H1 (cell line): ENCODE data around the gene SAFB. TPM values are rescaled to one million over a fixed set of nuclear protein-coding genes. Genes with fewer than 3 reads are reported as not detected.

Experiments
- CTCF ChIA-PET: fragments of 300-600 bp; sonication (Branson Sonifier 250); formaldehyde crosslinking; loops from one replicate; lab custom pipeline; 2021; ENCODE audit not compliant: partially characterized antibody; lab: Charles Lee
- POLR2A ChIA-PET: fragments of 300-600 bp; sonication (Branson Sonifier 250); formaldehyde crosslinking; loops from one replicate; lab custom pipeline; 2021; ENCODE audit warnings: inconsistent platforms; ENCODE audit not compliant: partially characterized antibody; lab: Charles Lee
- DNase-seq, 2 experiments: peaks; one replicate each; pipeline versions ENCODE4 v3.0.0 to v3.0.0-alpha.2; 2010 to 2022; ENCODE audit warnings: low spot score in 2 of 2, low read depth in 1 of 2, mixed read lengths in 1 of 2
- FAIRE-seq: peaks from 2 replicates; lab custom pipeline; 2011; peaks lifted over from hg19 to GRCh38; lab: Jason Lieb, UNC
- H2AFZ ChIP-seq: 2 replicates; pipeline ENCODE4 v1.8.1; 2012; ENCODE audit warnings: low read length, inconsistent platforms
- H2AK5ac ChIP-seq: 2 replicates; pipeline ENCODE4 v1.6.1; 2013; ENCODE audit warnings: low read depth, low read length
- H2BK120ac ChIP-seq: replicated peaks from 2 replicates; pipeline ENCODE3; 2013; ENCODE audit warnings: low read depth, low read length, inconsistent platforms
- H2BK12ac ChIP-seq: 2 replicates; pipeline ENCODE4 v1.6.1; 2013; ENCODE audit warnings: low read depth, low read length
- H2BK15ac ChIP-seq: 2 replicates; pipeline ENCODE4 v1.6.1; 2013; ENCODE audit warnings: low read length
- H2BK20ac ChIP-seq: 2 replicates; pipeline ENCODE4 v1.6.1; 2013; ENCODE audit warnings: low read length
- H2BK5ac ChIP-seq: 2 replicates; pipeline ENCODE4 v1.6.1; 2013; ENCODE audit warnings: low read depth, low read length
- H3K14ac ChIP-seq: 2 replicates; pipeline ENCODE4 v1.6.1; 2013; ENCODE audit warnings: inconsistent platforms; ENCODE audit not compliant: insufficient read length
- H3K18ac ChIP-seq: 2 replicates; pipeline ENCODE4 v1.6.1; 2013; ENCODE audit warnings: low read length; ENCODE audit errors: extremely low read depth
- H3K23ac ChIP-seq: 2 replicates; pipeline ENCODE4 v1.6.1; 2013; ENCODE audit warnings: inconsistent platforms; ENCODE audit not compliant: insufficient read length
- H3K23me2 ChIP-seq: 2 replicates; pipeline ENCODE4 v1.6.1; 2013; ENCODE audit warnings: low read depth, low read length
- H3K27ac ChIP-seq: 2 replicates; pipeline ENCODE4 v1.6.1; 2011; ENCODE audit warnings: low read depth, low read length, inconsistent platforms
- H3K27me3 ChIP-seq, 4 experiments: replicated peaks in 1 of 4; 1 replicate in 1 of 4; 2 replicates in 3 of 4; pipeline versions ENCODE4 v1.6.1 to v1.8.1; 2011 to 2013; ENCODE audit warnings: low read length in 3 of 4, mild to moderate bottlenecking in 3 of 4, inconsistent platforms in 2 of 4, mixed read lengths in 2 of 4, moderate library complexity in 1 of 4; ENCODE audit not compliant: control insufficient read depth in 3 of 4, insufficient read depth in 3 of 4; ENCODE audit errors: extremely low read depth in 1 of 4
- H3K36me3 ChIP-seq, 4 experiments: 2 replicates each; pipeline versions ENCODE4 v1.6.1 to v1.8.1; 2011 to 2013; ENCODE audit warnings: mild to moderate bottlenecking in 4 of 4, low read length in 3 of 4, moderate library complexity in 2 of 4, control low read depth in 1 of 4, inconsistent platforms in 1 of 4; ENCODE audit not compliant: insufficient read depth in 4 of 4, control insufficient read depth in 2 of 4
- H3K4ac ChIP-seq: replicated peaks from 2 replicates; pipeline ENCODE3; 2013; ENCODE audit warnings: low read length, low read depth, mixed read lengths, inconsistent platforms; ENCODE audit not compliant: insufficient read length
- H3K4me1 ChIP-seq, 4 experiments: replicated peaks in 1 of 4; 1 replicate in 1 of 4; 2 replicates in 3 of 4; pipeline versions ENCODE4 v1.6.1 to v1.8.1; 2011 to 2013; ENCODE audit warnings: low read length in 3 of 4, inconsistent platforms in 2 of 4, mixed read lengths in 1 of 4; ENCODE audit not compliant: insufficient read depth in 4 of 4, control insufficient read depth in 3 of 4
- H3K4me2 ChIP-seq, 2 experiments: 2 replicates each; pipeline versions ENCODE4 v1.6.1 to v1.8.1; 2011 to 2013; ENCODE audit warnings: low read depth in 2 of 2, low read length in 2 of 2, control low read depth in 1 of 2, inconsistent platforms in 1 of 2, mild to moderate bottlenecking in 1 of 2; ENCODE audit not compliant: insufficient read depth in 1 of 2
- H3K4me3 ChIP-seq, 4 experiments: fragments of 200-600, 300-600 bp in 1 of 4; sonication (generic), shearing (Covaris generic), sonication (Bioruptor Twin) in 1 of 4; 2 replicates each; pipeline versions ENCODE4 v1.5.1 to v1.8.1; 2011 to 2016; ENCODE audit warnings: low read length in 4 of 4, low read depth in 3 of 4, control low read depth in 2 of 4, inconsistent platforms in 2 of 4, mild to moderate bottlenecking in 2 of 4, mixed read lengths in 1 of 4, moderate library complexity in 1 of 4; ENCODE audit not compliant: insufficient read depth in 2 of 4; ENCODE audit errors: extremely low read depth in 1 of 4
- H3K56ac ChIP-seq: replicated peaks from 2 replicates; pipeline ENCODE3; 2013; ENCODE audit warnings: low read depth, mild to moderate bottlenecking, mixed read lengths, low read length, inconsistent platforms; ENCODE audit not compliant: insufficient read length
- H3K79me1 ChIP-seq: 2 replicates; pipeline ENCODE4 v1.6.1; 2013; ENCODE audit warnings: low read depth, low read length, control low read depth
- H3K79me2 ChIP-seq, 2 experiments: 2 replicates each; pipeline versions ENCODE4 v1.6.1 to v1.8.1; 2012 to 2013; ENCODE audit warnings: low read length in 2 of 2, mild to moderate bottlenecking in 2 of 2, inconsistent platforms in 1 of 2; ENCODE audit not compliant: insufficient read depth in 2 of 2, control insufficient read depth in 1 of 2
- H3K9ac ChIP-seq, 4 experiments: replicated peaks in 1 of 4; 1 replicate in 1 of 4; 2 replicates in 3 of 4; pipeline versions ENCODE4 v1.6.1 to v1.8.1; 2011 to 2013; ENCODE audit warnings: low read depth in 3 of 4, low read length in 3 of 4, control low read depth in 2 of 4, mild to moderate bottlenecking in 2 of 4, moderate library complexity in 2 of 4, inconsistent platforms in 1 of 4; ENCODE audit errors: extremely low read depth in 1 of 4
- H3K9me3 ChIP-seq, 2 experiments: 2 replicates each; pipeline versions ENCODE4 v1.6.1 to v1.8.1; 2012 to 2013; ENCODE audit warnings: mild to moderate bottlenecking in 2 of 2, moderate library complexity in 2 of 2, control low read depth in 1 of 2, inconsistent platforms in 1 of 2, low read depth in 1 of 2, low read length in 1 of 2, mixed read lengths in 1 of 2; ENCODE audit not compliant: insufficient read depth in 2 of 2
- H4K20me1 ChIP-seq, 2 experiments: replicated peaks in 1 of 2; 2 replicates each; pipeline versions ENCODE3 to v1.8.1; 2011 to 2013; ENCODE audit warnings: inconsistent platforms in 2 of 2, low read length in 2 of 2, mild to moderate bottlenecking in 1 of 2; ENCODE audit not compliant: insufficient read depth in 2 of 2, control insufficient read depth in 1 of 2
- H4K5ac ChIP-seq: 2 replicates; pipeline ENCODE4 v1.6.1; 2013; ENCODE audit warnings: low read length, low read depth, mixed read lengths, inconsistent platforms; ENCODE audit not compliant: insufficient read length
- H4K8ac ChIP-seq: 2 replicates; pipeline ENCODE4 v1.8.0; 2013; ENCODE audit warnings: mild to moderate bottlenecking, moderate library complexity, low read length, inconsistent platforms; ENCODE audit not compliant: insufficient read depth; ENCODE audit errors: extremely low read depth
- H4K91ac ChIP-seq: replicated peaks from 2 replicates; pipeline ENCODE3; 2013; ENCODE audit warnings: low read length, mixed read lengths, inconsistent platforms; ENCODE audit not compliant: insufficient read length
- EGR1 ChIP-seq: IDR thresholded peaks from 2 replicates; pipeline ENCODE4 v1.6.1; 2011; ENCODE audit warnings: low read depth, low read length, borderline replicate concordance
- JUN ChIP-seq: IDR thresholded peaks from 2 replicates; pipeline ENCODE4 v1.6.1; 2011; ENCODE audit warnings: low read depth, mild to moderate bottlenecking, improper control_type of control experiment, low read length
- KDM1A ChIP-seq: fragments of 200-600, 300-600 bp; sonication (generic); IDR thresholded peaks from 2 replicates; pipeline ENCODE4 v1.7.1; 2016; ENCODE audit warnings: mild to moderate bottlenecking, low read length, borderline replicate concordance
- MAX ChIP-seq: IDR thresholded peaks from 2 replicates; pipeline ENCODE4 v1.6.1; 2012; ENCODE audit warnings: inconsistent platforms
- POU5F1 ChIP-seq: IDR thresholded peaks from 2 replicates; pipeline ENCODE4 v1.6.1; 2011; ENCODE audit warnings: low read depth, mild to moderate bottlenecking, low read length, moderate library complexity
- SAP30 ChIP-seq: fragments of 300-600 bp; sonication (generic); IDR thresholded peaks from 2 replicates; pipeline ENCODE4 v1.7.1; 2012; ENCODE audit warnings: low read length, moderate library complexity, mild to moderate bottlenecking, inconsistent platforms; ENCODE audit not compliant: insufficient read depth, insufficient replicate concordance
- SIN3A ChIP-seq, 2 experiments: IDR thresholded peaks in 1 of 2; conservative IDR thresholded peaks in 1 of 2; 2 replicates each; pipeline ENCODE4 v1.6.1; 2011 to 2012; ENCODE audit warnings: low read length in 2 of 2, improper control_type of control experiment in 1 of 2, low read depth in 1 of 2, mild to moderate bottlenecking in 1 of 2
- SP4 ChIP-seq: IDR thresholded peaks from 2 replicates; pipeline ENCODE4 v1.6.1; 2012; ENCODE audit warnings: low read length, inconsistent platforms
- TAF1 ChIP-seq: IDR thresholded peaks from 2 replicates; pipeline ENCODE4 v1.6.1; 2011; ENCODE audit warnings: mild to moderate bottlenecking, low read depth, low read length
- TBP ChIP-seq: IDR thresholded peaks from 2 replicates; pipeline ENCODE4 v1.6.1; 2011; ENCODE audit warnings: low read depth, low read length, improper control_type of control experiment
- WGBS, 2 experiments: shearing (Covaris generic) in 1 of 2; methylation state at CpG; one replicate each; pipeline versions ENCODE4 v1.1.6 to v1.1.7; 2013 to 2015; ENCODE audit warnings: low lambda C conversion rate in 2 of 2, mixed read lengths in 2 of 2, inconsistent platforms in 1 of 2, low coverage in 1 of 2, missing lambda C conversion rate in 1 of 2; ENCODE audit not compliant: insufficient replicate concordance in 2 of 2, insufficient coverage in 1 of 2, insufficient read length in 1 of 2; ENCODE audit errors: extremely low coverage in 1 of 2, missing lambda C conversion rate in 1 of 2; 5-methylcytosine and 5-hydroxymethylcytosine counted together
- polyA plus RNA-seq, 7 experiments: library from polyadenylated mRNA; depleted of rRNA in 3 of 7; stranded (reverse) in 5 of 7; unstranded in 2 of 7; fragments of >200 nt in 5 of 7; fragments of 200-250 nt in 2 of 7; gene quantifications; 1 replicate in 5 of 7; 2 replicates in 1 of 7; 4 replicates in 1 of 7; pipeline versions ENCODE4 v1.2.1 to v1.2.3, GENCODE V29; 2011 to 2013; ENCODE audit warnings: missing spikeins in 2 of 7, mixed read lengths in 2 of 7
- total RNA-seq: library from RNA; stranded (reverse); fragmentation: NEBNext Ultra II Directional; extraction: Animal tissue kit (Norgen Biotek cat#: 25700); gene quantifications from 2 replicates; pipeline ENCODE4 v1.2.1, GENCODE V29; 2021

The SAFB gene
- total and polyA plus RNA-seq, 2 of the 8 experiments (the other 6 are each of a cell fraction or from before 2014, with no cell fraction given), result 27.0 to 110 TPM

- peak within 1 kb of the TSS; percentile 82 for H3K4ac ChIP-seq
- H4K8ac ChIP-seq, result peak within 1 kb of the TSS; percentile 98; the same call in 1 of the 2 replicates
- peak within 1 kb of the TSS; percentile 60 for H4K5ac ChIP-seq
- H3K14ac ChIP-seq, result no peak within 1 kb of the TSS
- H3K36me3 ChIP-seq, result peaks cover 28 to 45% (median 41%) of the 10 kb centered on the region in 4 experiments
- H3K4me1 ChIP-seq, result peaks cover 0 to 4% (median 1%) of the 10 kb centered on the region in 4 experiments; a peak in 3 of 7 replicates
- H4K91ac ChIP-seq, result peak within 1 kb of the TSS; percentile 13
- peak within 1 kb of the TSS; percentile 81 for H3K56ac ChIP-seq
- H3K27ac ChIP-seq, result peak within 1 kb of the TSS; percentile 89
- H4K20me1 ChIP-seq, result peaks cover 34 to 38% of the 10 kb centered on the region in 2 experiments
- no peak within 1 kb of the TSS for H2BK120ac ChIP-seq
- 1% methylated on average over 64 of the region's 73 CpGs; no CpG with 5 or more reads in 1 of the 2 experiments for WGBS, 2 experiments
- peak within 1 kb of the TSS; percentile 97 for H2BK5ac ChIP-seq
- no peak within 1 kb of the TSS for H2AFZ ChIP-seq
- H2AK5ac ChIP-seq, result peak within 1 kb of the TSS; percentile 65; the same call in 1 of the 2 replicates
- H3K27me3 ChIP-seq, result no peaks in the 10 kb centered on the region
- no peak within 1 kb of the TSS for H2BK20ac ChIP-seq
- CTCF ChIA-PET, result interaction anchor here (0.7 to 4.9 kb wide), 25 partner anchors 9 to 578 kb away, joined by 3 to 26 read pairs (median 4); partner anchors contain the start of genes SAFB and SAFB2
- DNase-seq, result peak; percentile 90 to 100
- peak within 1 kb of the TSS; percentile 85 for H3K18ac ChIP-seq
- H3K79me2 ChIP-seq, result peaks cover 10 to 39% of the 10 kb centered on the region in 2 experiments
- peak within 1 kb of the TSS; percentile 61 to 67 for H3K4me2 ChIP-seq
- no peak within 1 kb of the TSS for H2BK15ac ChIP-seq
- H3K9ac ChIP-seq, result peak within 1 kb of the TSS; percentile 83 to 100 (median 96)
- H2BK12ac ChIP-seq, result no peak within 1 kb of the TSS
- no peaks in the 10 kb centered on the region for H3K9me3 ChIP-seq
- POLR2A ChIA-PET, result interaction anchor here (0.6 to 15.6 kb wide), 64 partner anchors 8 to 1281 kb away, joined by 3 to 620 read pairs (median 4); partner anchors contain the start of genes CATSPERD, DUS3L, HSD11B1L and LONP1
- peaks cover 6% of the 10 kb centered on the region for H3K79me1 ChIP-seq
- H3K23ac ChIP-seq, result no peak within 1 kb of the TSS
- H3K23me2 ChIP-seq, result peaks cover 5% of the 10 kb centered on the region; the same call in 1 of the 2 replicates
- peak within 1 kb of the TSS; percentile 64 to 99 (median 83) for H3K4me3 ChIP-seq
- peak; percentile 75 for FAIRE-seq
- no peak for TF ChIP-seq JUN
- TF ChIP-seq MAX, result peak; percentile 74; the same call in 1 of the 2 replicates
- peak; percentile 100 for TF ChIP-seq TAF1
- peak; percentile 15 for TF ChIP-seq SAP30
- 0 out of 2 replicates have a peak, but pooled peaks have one; percentile 51 for TF ChIP-seq EGR1
- TF ChIP-seq SIN3A (conservative IDR thresholded peaks at IDR 0.05 in 1 of 2, IDR thresholded peaks at IDR 0.05 in 1 of 2; ENCODE audit: low read depth in 1 of 2, low read length in 2 of 2), result peak; percentile 16 to 77; a peak in 1 of 4 replicates
- TF ChIP-seq KDM1A, result no peak
- TF ChIP-seq SP4, result peak; percentile 34; the same call in 1 of the 2 replicates
- peak; percentile 98 for TF ChIP-seq TBP
- no peak for TF ChIP-seq POU5F1
These were observed 67.5 kb downstream of the SAFB start, which contains the start of gene RPL36 for GRCh38 chr19:5690125-5690954. Gene RPL36, plus strand, starts transcription at chr19:5690295. Its CDS starts 213 bp downstream, at chr19:5690508.
